ENCODE measurements around the gene KRTAP5-2. TPM values are rescaled to one million over a fixed set of nuclear protein-coding genes. Genes with fewer than 3 reads are reported as not detected.

Gene KRTAP5-2
- total and polyA plus RNA-seq, 9 of the 15 experiments (the other 6 are each of a cell fraction or from before 2014, with no cell fraction given): not detected

DNA sequence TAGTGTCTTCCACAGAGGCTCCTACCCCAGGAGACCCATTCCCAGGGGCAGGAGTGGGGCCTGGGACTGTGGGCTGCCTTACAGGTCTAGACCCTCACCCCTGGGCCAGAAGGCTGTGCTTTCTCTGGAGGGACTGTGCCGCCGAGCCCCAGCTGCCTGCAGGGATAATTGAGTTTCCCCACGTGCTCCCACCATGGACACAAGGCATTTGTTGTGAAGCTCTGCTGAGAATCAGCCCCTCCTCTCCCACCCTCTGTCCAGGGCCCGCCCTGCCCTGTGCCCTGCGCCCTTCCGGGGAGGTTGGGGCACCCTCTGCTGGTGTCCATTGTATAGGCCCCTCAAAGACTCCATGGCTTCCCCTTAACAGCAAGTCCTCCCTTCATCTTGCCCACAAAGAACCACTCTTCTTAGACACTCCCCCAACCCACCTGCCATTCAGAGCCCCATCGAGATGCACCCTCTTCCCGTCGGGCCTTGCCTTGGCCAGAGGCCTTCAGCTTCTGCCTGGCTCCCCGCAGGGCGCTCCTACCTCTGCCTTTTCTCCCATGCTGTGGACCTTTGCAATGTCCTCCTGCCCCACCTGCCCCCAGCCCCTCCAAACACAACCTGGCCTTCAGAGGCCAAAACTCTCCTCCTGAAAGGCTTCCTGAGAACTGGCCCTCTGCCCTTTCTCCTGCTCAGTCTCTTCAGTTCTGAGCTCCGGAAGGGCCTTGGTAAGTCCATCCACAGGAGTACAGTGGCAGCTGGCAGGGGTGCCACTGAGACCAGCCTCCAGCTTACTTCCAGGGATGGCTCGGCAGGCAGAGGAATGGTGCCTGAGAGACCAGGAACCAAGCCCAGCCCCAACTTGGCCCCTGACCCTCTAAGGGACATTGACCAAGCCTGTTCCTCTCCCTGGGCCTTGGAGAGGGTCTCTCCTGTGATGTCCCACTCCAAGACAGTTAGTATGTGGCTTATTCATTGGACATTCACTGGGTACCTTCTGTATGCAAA, 48.5 kb downstream of the KRTAP5-2 start (continued):
- TF ChIP-seq, protein P1, sequence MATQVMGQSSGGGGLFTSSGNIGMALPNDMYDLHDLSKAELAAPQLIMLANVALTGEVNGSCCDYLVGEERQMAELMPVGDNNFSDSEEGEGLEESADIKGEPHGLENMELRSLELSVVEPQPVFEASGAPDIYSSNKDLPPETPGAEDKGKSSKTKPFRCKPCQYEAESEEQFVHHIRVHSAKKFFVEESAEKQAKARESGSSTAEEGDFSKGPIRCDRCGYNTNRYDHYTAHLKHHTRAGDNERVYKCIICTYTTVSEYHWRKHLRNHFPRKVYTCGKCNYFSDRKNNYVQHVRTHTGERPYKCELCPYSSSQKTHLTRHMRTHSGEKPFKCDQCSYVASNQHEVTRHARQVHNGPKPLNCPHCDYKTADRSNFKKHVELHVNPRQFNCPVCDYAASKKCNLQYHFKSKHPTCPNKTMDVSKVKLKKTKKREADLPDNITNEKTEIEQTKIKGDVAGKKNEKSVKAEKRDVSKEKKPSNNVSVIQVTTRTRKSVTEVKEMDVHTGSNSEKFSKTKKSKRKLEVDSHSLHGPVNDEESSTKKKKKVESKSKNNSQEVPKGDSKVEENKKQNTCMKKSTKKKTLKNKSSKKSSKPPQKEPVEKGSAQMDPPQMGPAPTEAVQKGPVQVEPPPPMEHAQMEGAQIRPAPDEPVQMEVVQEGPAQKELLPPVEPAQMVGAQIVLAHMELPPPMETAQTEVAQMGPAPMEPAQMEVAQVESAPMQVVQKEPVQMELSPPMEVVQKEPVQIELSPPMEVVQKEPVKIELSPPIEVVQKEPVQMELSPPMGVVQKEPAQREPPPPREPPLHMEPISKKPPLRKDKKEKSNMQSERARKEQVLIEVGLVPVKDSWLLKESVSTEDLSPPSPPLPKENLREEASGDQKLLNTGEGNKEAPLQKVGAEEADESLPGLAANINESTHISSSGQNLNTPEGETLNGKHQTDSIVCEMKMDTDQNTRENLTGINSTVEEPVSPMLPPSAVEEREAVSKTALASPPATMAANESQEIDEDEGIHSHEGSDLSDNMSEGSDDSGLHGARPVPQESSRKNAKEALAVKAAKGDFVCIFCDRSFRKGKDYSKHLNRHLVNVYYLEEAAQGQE (IDR thresholded peaks at IDR 0.05; ENCODE audit: borderline replicate concordance): peak; percentile 15; the same call in 1 of the 2 replicates
- TF ChIP-seq, protein P1 (CRISPR knock-in tag; IDR thresholded peaks at IDR 0.05; ENCODE audit: low read depth): no peak
- TF ChIP-seq TSC22D4 (tag; IDR thresholded peaks at IDR 0.05) (no peak), MAZ (CRISPR knock-in tag; conservative IDR thresholded peaks at IDR 0.05 in 1 of 2, IDR thresholded peaks at IDR 0.05 in 1 of 2) (peak in 1 of 2 experiments; percentile 37; a peak in 2 of 4 replicates), RBM15 (IDR thresholded peaks at IDR 0.05; ENCODE audit: insufficient read depth, low read length) (no peak), PRMT5 (CRISPR knock-in tag; IDR thresholded peaks at IDR 0.05) (no peak), HCFC1 (IDR thresholded peaks at IDR 0.05; ENCODE audit: low read depth, low read length) (no peak)
- TF ChIP-seq, protein P2, sequence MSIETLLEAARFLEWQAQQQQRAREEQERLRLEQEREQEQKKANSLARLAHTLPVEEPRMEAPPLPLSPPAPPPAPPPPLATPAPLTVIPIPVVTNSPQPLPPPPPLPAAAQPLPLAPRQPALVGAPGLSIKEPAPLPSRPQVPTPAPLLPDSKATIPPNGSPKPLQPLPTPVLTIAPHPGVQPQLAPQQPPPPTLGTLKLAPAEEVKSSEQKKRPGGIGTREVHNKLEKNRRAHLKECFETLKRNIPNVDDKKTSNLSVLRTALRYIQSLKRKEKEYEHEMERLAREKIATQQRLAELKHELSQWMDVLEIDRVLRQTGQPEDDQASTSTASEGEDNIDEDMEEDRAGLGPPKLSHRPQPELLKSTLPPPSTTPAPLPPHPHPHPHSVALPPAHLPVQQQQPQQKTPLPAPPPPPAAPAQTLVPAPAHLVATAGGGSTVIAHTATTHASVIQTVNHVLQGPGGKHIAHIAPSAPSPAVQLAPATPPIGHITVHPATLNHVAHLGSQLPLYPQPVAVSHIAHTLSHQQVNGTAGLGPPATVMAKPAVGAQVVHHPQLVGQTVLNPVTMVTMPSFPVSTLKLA (conservative IDR thresholded peaks at IDR 0.05): 0 out of 4 replicates have a peak, but pooled peaks of 1 of the 2 experiments have one; percentile 21
- TF ChIP-seq, protein P3, sequence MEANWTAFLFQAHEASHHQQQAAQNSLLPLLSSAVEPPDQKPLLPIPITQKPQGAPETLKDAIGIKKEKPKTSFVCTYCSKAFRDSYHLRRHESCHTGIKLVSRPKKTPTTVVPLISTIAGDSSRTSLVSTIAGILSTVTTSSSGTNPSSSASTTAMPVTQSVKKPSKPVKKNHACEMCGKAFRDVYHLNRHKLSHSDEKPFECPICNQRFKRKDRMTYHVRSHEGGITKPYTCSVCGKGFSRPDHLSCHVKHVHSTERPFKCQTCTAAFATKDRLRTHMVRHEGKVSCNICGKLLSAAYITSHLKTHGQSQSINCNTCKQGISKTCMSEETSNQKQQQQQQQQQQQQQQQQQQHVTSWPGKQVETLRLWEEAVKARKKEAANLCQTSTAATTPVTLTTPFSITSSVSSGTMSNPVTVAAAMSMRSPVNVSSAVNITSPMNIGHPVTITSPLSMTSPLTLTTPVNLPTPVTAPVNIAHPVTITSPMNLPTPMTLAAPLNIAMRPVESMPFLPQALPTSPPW (CRISPR knock-in tag; IDR thresholded peaks at IDR 0.05): peak; percentile 63

All from K562 (cell line).